Motor neuron (in vitro differentiated cells): Measurements from ENCODE around the gene CLDN19. TPM values are rescaled to one million over a fixed set of nuclear protein-coding genes. Genes with fewer than 3 reads are reported as not detected.
A peak's percentile ranks its signal among the peaks of the same experiment; 100 is the strongest.
"Not testable (repeated sequence)": the region's sequence is repeated elsewhere in the genome, so short reads cannot be mapped to it uniquely, and the experiment has no call there.

Experiments
- ATAC-seq, 8 experiments: fragments of 200-7000 bp; cut with Tn5 transposase; replicated peaks in 6 of 8; 2 replicates each; pipeline ENCODE4 v1.8.0; 2021; ENCODE audit warnings: mild to moderate bottlenecking in 8 of 8, moderate library complexity in 8 of 8
- H3K27ac ChIP-seq, 2 donors: fragments of 250-450 bp; sonication (Bioruptor Pico); 2 replicates each; pipeline ENCODE4 v1.9.0; 2021; ENCODE audit warnings: antibody characterized with exemption in 2 of 2, mild to moderate bottlenecking in 2 of 2, moderate library complexity in 1 of 2
- H3K4me1 ChIP-seq, 2 donors: fragments of 250-450 bp; sonication (Bioruptor Pico); replicated peaks in 1 of 2; 2 replicates each; pipeline ENCODE4 v1.6.1; 2021; ENCODE audit warnings: antibody characterized with exemption in 2 of 2, mild to moderate bottlenecking in 2 of 2, moderate library complexity in 1 of 2
- H3K4me3 ChIP-seq, 5 donors: fragments of 250-450 bp; sonication (Bioruptor Pico); 2 replicates each; pipeline ENCODE4 v1.9.0; 2021; ENCODE audit warnings: antibody characterized with exemption in 5 of 5, mild to moderate bottlenecking in 5 of 5, moderate library complexity in 4 of 5
- WGBS, 10 experiments: fragments of 450-650 bp; shearing (Covaris generic); methylation state at CpG; one replicate each; pipeline ENCODE4 v1.0.0; 2022; 5-methylcytosine and 5-hydroxymethylcytosine counted together
- in situ Hi-C, 9 experiments: fragments of 400-800 bp; cut with MboI; loops; one replicate each; pipeline ENCODE4 v1.15.0; 2021; ENCODE audit warnings: low sequenced_read_pairs in 9 of 9, low pct_unique_long_range_greater_than_20kb in 2 of 9; ENCODE audit not compliant: unreplicated experiment in 9 of 9
- total RNA-seq, 8 experiments: library from RNA; unstranded; fragments of 300-600 nt; gene quantifications; 2 replicates each; pipeline versions ENCODE4 v1.2.3 to v1.2.4, GENCODE V29; 2022

The CLDN19 gene
- total RNA-seq, 8 experiments from 2014 or later, result 0.10 to 0.81 (median 0.33) TPM; not detected in 1

- Histone ChIP-seq H3K4me1 (no peaks in the 10 kb centered on the region), H3K4me3 (no peak overlapping the region), H3K27ac (no peak overlapping the region)
- in situ Hi-C loops, result loop anchor here in 2 of 9 experiments (25.0 kb wide), 2 partner anchors 147 to 397 kb away; partner anchors contain the start of gene FOXJ3 (in 1 of the 2)
- peak in 2 of 8 experiments; percentile 7 to 26 for ATAC-seq
- WGBS, 10 experiments, result 66 to 100% (median 85%) methylated on average over 2 to 3 of the region's 7 CpGs; no CpG with 5 or more reads in 4 of the 10 experiments
These were observed 5.6 kb downstream of the CLDN19 start for GRCh38 chr1:42734201-42735035.

- Histone ChIP-seq H3K27ac (no peak overlapping the region), H3K4me3 (no peak overlapping the region), H3K4me1 (no peaks in the 10 kb centered on the region)
- WGBS, 10 experiments, result 40 to 97% (median 89%) methylated on average over 1 to 8 of the region's 12 CpGs; no CpG with 5 or more reads in 6 of the 10 experiments
- in situ Hi-C loops, result loop anchor here in 2 of 9 experiments (25.0 kb wide), 2 partner anchors 146 to 396 kb away; partner anchors contain the start of gene FOXJ3 (in 1 of the 2)
- no peak for ATAC-seq
These were observed 6.4 kb downstream of the CLDN19 start for GRCh38 chr1:42733415-42734200.

- in situ Hi-C loops, result loop anchor here in 2 of 9 experiments (25.0 kb wide), 2 partner anchors 145 to 395 kb away; partner anchors contain the start of gene FOXJ3 (in 1 of the 2)
- Histone ChIP-seq H3K4me3 (no peak overlapping the region), H3K27ac (no peak overlapping the region), H3K4me1 (no peaks in the 10 kb centered on the region)
- ATAC-seq, result no peak
- WGBS, 10 experiments, result 0 to 100% (median 66%) methylated on average over 1 to 5 of the region's 10 CpGs; no CpG with 5 or more reads in 2 of the 10 experiments
These were observed 7.8 kb downstream of the CLDN19 start for GRCh38 chr1:42732126-42732680.

- Histone ChIP-seq H3K4me3 (no peak overlapping the region), H3K27ac (no peak overlapping the region), H3K4me1 (no peaks in the 10 kb centered on the region)
- peak in 1 of 8 experiments; percentile 21 for ATAC-seq
- in situ Hi-C loops, result loop anchor here in 2 of 9 experiments (25.0 kb wide), 2 partner anchors 144 to 394 kb away; partner anchors contain the start of gene FOXJ3 (in 1 of the 2)
- 0 to 100% (median 75%) methylated on average over 1 to 3 of the region's 3 CpGs; no CpG with 5 or more reads in 5 of the 10 experiments for WGBS, 10 experiments
These were observed 8.5 kb downstream of the CLDN19 start for GRCh38 chr1:42731585-42731984.

- Histone ChIP-seq H3K27ac (no peak overlapping the region), H3K4me3 (no peak overlapping the region), H3K4me1 (no peaks in the 10 kb centered on the region)
- in situ Hi-C loops, result loop anchor here in 2 of 9 experiments (25.0 kb wide), 2 partner anchors 144 to 394 kb away; partner anchors contain the start of gene FOXJ3 (in 1 of the 2)
- 27 to 93% (median 73%) methylated on average over 1 to 4 of the region's 4 CpGs; no CpG with 5 or more reads in 3 of the 10 experiments for WGBS, 10 experiments
- peak in 2 of 8 experiments; percentile 34 to 37 for ATAC-seq
These were observed 9.0 kb downstream of the CLDN19 start for GRCh38 chr1:42730988-42731387.

GRCh38 chr1:42730002-42730401 lies 10.0 kb downstream of the CLDN19 start:
- ATAC-seq, result peak in 1 of 8 experiments; percentile 43
- Histone ChIP-seq H3K27ac (no peak overlapping the region), H3K4me1 (no peaks in the 10 kb centered on the region), H3K4me3 (no peak overlapping the region)
- 73 to 100% (median 91%) methylated on average over 1 to 3 of the region's 3 CpGs; no CpG with 5 or more reads in 3 of the 10 experiments for WGBS, 10 experiments
- in situ Hi-C loops, result loop anchor here in 2 of 9 experiments (25.0 kb wide), 2 partner anchors 143 to 393 kb away; partner anchors contain the start of gene FOXJ3 (in 1 of the 2)

- in situ Hi-C loops, result loop anchor here in 2 of 9 experiments (25.0 kb wide), 2 partner anchors 139 to 389 kb away; partner anchors contain the start of gene FOXJ3 (in 1 of the 2)
- ATAC-seq, H3K27ac ChIP-seq, H3K4me3 ChIP-seq, H3K4me1 ChIP-seq: not testable (repeated sequence)
- WGBS, 10 experiments, result 80 to 100% (median 100%) methylated on average over 1 to 4 of the region's 4 CpGs
These were observed 14.2 kb downstream of the CLDN19 start for GRCh38 chr1:42725820-42726219.

GRCh38 chr1:42723511-42723910 lies 16.5 kb downstream of the CLDN19 start:
- 60 to 100% (median 89%) methylated on average over 1 to 6 of the region's 6 CpGs for WGBS, 10 experiments
- no peak overlapping the region for H3K27ac ChIP-seq
- in situ Hi-C loops, result no loop called here
- no peaks in the 10 kb centered on the region for H3K4me1 ChIP-seq
- ATAC-seq, result no peak
- no peak overlapping the region for H3K4me3 ChIP-seq

- H3K27ac ChIP-seq, H3K4me1 ChIP-seq, H3K4me3 ChIP-seq, in situ Hi-C loops, ATAC-seq: not testable (repeated sequence)
- 90 to 100% (median 97%) methylated on average over 1 to 2 of the region's 2 CpGs; no CpG with 5 or more reads in 1 of the 10 experiments for WGBS, 10 experiments
These were observed 17.6 kb downstream of the CLDN19 start for GRCh38 chr1:42722403-42722802.

GRCh38 chr1:42721926-42722325 lies 18.1 kb downstream of the CLDN19 start:
- Histone ChIP-seq H3K4me3 (no peak overlapping the region), H3K4me1 (no peaks in the 10 kb centered on the region), H3K27ac (no peak overlapping the region)
- no peak for ATAC-seq
- 90 to 100% (median 100%) methylated on average over 1 to 3 of the region's 3 CpGs; no CpG with 5 or more reads in 2 of the 10 experiments for WGBS, 10 experiments
- in situ Hi-C loops, result no loop called here

- in situ Hi-C loops, result no loop called here
- WGBS, 10 experiments, result 67 to 83% (median 83%) methylated on average over 1 of the region's 1 CpG; no CpG with 5 or more reads in 7 of the 10 experiments
- H3K4me1 ChIP-seq, result no peaks in the 10 kb centered on the region
- no peak overlapping the region for H3K27ac ChIP-seq
- H3K4me3 ChIP-seq, result no peak overlapping the region
- no peak for ATAC-seq
These were observed 19.2 kb downstream of the CLDN19 start for GRCh38 chr1:42720868-42721267.

- H3K27ac ChIP-seq, ATAC-seq, H3K4me3 ChIP-seq, H3K4me1 ChIP-seq, in situ Hi-C loops: not testable (repeated sequence)
These were observed 25.6 kb downstream of the CLDN19 start for GRCh38 chr1:42714441-42714840.
